ENCODE results near the gene TNFRSF21. TPM values are rescaled to one million over a fixed set of nuclear protein-coding genes. Genes with fewer than 3 reads are reported as not detected.

The TNFRSF21 gene
- total RNA-seq, 4 donors from 2014 or later: 3.3 to 7.4 (median 3.9) TPM

GRCh38 chr6:47264775-47265184 lies 44.9 kb downstream of the TNFRSF21 start:
- no peak for DNase-seq (ENCODE audit: low spot score in 2 of 2)
- TF ChIP-seq POLR2AphosphoS5 (IDR thresholded peaks at IDR 0.05): no peak
- TF ChIP-seq POLR2A (IDR thresholded peaks at IDR 0.05): no peak
- TF ChIP-seq EP300 (IDR thresholded peaks at IDR 0.05): no peak
- TF ChIP-seq CTCF (IDR thresholded peaks at IDR 0.05): no peak
- Histone ChIP-seq H3K4me3 (no peak overlapping the region), H3K36me3 (no peaks in the 10 kb centered on the region), H3K9me3 (no peaks in the 10 kb centered on the region), H3K4me1 (no peaks in the 10 kb centered on the region), H3K27ac (no peak overlapping the region), H3K27me3 (no peaks in the 10 kb centered on the region)
- 56% methylated on average over 3 of the region's 3 CpGs for WGBS

- no peaks in the 10 kb centered on the region for H3K27me3 ChIP-seq
- no peak for DNase-seq (ENCODE audit: low spot score in 2 of 2)
- no peak overlapping the region for H3K4me3 ChIP-seq
- no peaks in the 10 kb centered on the region for H3K4me1 ChIP-seq
- H3K36me3 ChIP-seq: no peaks in the 10 kb centered on the region
- H3K27ac ChIP-seq: no peak overlapping the region
- no peaks in the 10 kb centered on the region for H3K9me3 ChIP-seq
- no peak for TF ChIP-seq POLR2AphosphoS5 (IDR thresholded peaks at IDR 0.05)
- TF ChIP-seq POLR2A (IDR thresholded peaks at IDR 0.05): no peak
- no peak for TF ChIP-seq CTCF (IDR thresholded peaks at IDR 0.05)
- TF ChIP-seq EP300 (IDR thresholded peaks at IDR 0.05): no peak
- 88% methylated on average over 4 of the region's 4 CpGs for WGBS
Observed at GRCh38 chr6:47263268-47263667, 46.4 kb downstream of the TNFRSF21 start.

GRCh38 chr6:47262231-47262630 lies 47.5 kb downstream of the TNFRSF21 start:
- WGBS: 79% methylated on average over 1 of the region's 1 CpG
- H3K27me3 ChIP-seq: no peaks in the 10 kb centered on the region
- TF ChIP-seq EP300 (IDR thresholded peaks at IDR 0.05) (no peak), POLR2AphosphoS5 (IDR thresholded peaks at IDR 0.05) (no peak), CTCF (IDR thresholded peaks at IDR 0.05) (no peak)

GRCh38 chr6:47261191-47261590 lies 48.5 kb downstream of the TNFRSF21 start:
- Histone ChIP-seq H3K9me3 (no peaks in the 10 kb centered on the region), H3K4me3 (no peak overlapping the region), H3K4me1 (no peaks in the 10 kb centered on the region), H3K36me3 (no peaks in the 10 kb centered on the region), H3K27ac (no peak overlapping the region), H3K27me3 (no peaks in the 10 kb centered on the region)
- DNase-seq (ENCODE audit: low spot score in 2 of 2): no peak
- WGBS: 92% methylated on average over 1 of the region's 1 CpG
- no peak for TF ChIP-seq EP300 (IDR thresholded peaks at IDR 0.05)

More at GRCh38 chr6:47262231-47262630, 47.5 kb downstream of the TNFRSF21 start:
- H3K36me3 ChIP-seq: no peaks in the 10 kb centered on the region
- no peak overlapping the region for H3K27ac ChIP-seq
- no peaks in the 10 kb centered on the region for H3K9me3 ChIP-seq
- H3K4me3 ChIP-seq: no peak overlapping the region
- DNase-seq (ENCODE audit: low spot score in 2 of 2): no peak
- no peaks in the 10 kb centered on the region for H3K4me1 ChIP-seq

GRCh38 chr6:47260021-47260420 lies 49.7 kb downstream of the TNFRSF21 start:
- WGBS: 45% methylated on average over 4 of the region's 4 CpGs
- no peaks in the 10 kb centered on the region for H3K36me3 ChIP-seq
- H3K9me3 ChIP-seq: no peaks in the 10 kb centered on the region
- H3K27ac ChIP-seq: no peak overlapping the region
- no peak overlapping the region for H3K4me3 ChIP-seq
- TF ChIP-seq EP300 (IDR thresholded peaks at IDR 0.05): no peak
- TF ChIP-seq CTCF (IDR thresholded peaks at IDR 0.05): no peak
- no peak for TF ChIP-seq POLR2AphosphoS5 (IDR thresholded peaks at IDR 0.05)
- no peak for TF ChIP-seq POLR2A (IDR thresholded peaks at IDR 0.05)
- no peaks in the 10 kb centered on the region for H3K27me3 ChIP-seq
- no peak for DNase-seq (ENCODE audit: low spot score in 2 of 2)
- H3K4me1 ChIP-seq: no peaks in the 10 kb centered on the region

GRCh38 chr6:47258724-47259347 lies 50.9 kb downstream of the TNFRSF21 start:
- H3K36me3 ChIP-seq: no peaks in the 10 kb centered on the region
- H3K27ac ChIP-seq: no peak overlapping the region
- no peaks in the 10 kb centered on the region for H3K27me3 ChIP-seq
- no peak for DNase-seq (ENCODE audit: low spot score in 2 of 2)
- H3K4me1 ChIP-seq: no peaks in the 10 kb centered on the region
- WGBS: 47% methylated on average over 3 of the region's 3 CpGs
- H3K9me3 ChIP-seq: no peaks in the 10 kb centered on the region
- no peak overlapping the region for H3K4me3 ChIP-seq
- TF ChIP-seq EP300 (IDR thresholded peaks at IDR 0.05): no peak
- TF ChIP-seq CTCF (IDR thresholded peaks at IDR 0.05): no peak
- TF ChIP-seq POLR2A (IDR thresholded peaks at IDR 0.05): no peak
- no peak for TF ChIP-seq POLR2AphosphoS5 (IDR thresholded peaks at IDR 0.05)
